A549 (cell line): ENCODE measurements around the gene KIRREL1. TPM values are rescaled to one million over a fixed set of nuclear protein-coding genes. Genes with fewer than 3 reads are reported as not detected.

Source experiments
- ATAC-seq, 2 experiments: fragments of 200-7000 bp in 1 of 2; fragments of >200 bp in 1 of 2; cut with Nextera tagmentation in 1 of 2; cut with Tn5 transposase in 1 of 2; 3 replicates each; pipeline versions ENCODE4 v1.8.0 to v1.9.1; 2018 to 2020; ENCODE audit warnings: mild to moderate bottlenecking in 1 of 2, moderate library complexity in 1 of 2
- CTCF ChIA-PET: fragments of 300-600 bp; sonication (Branson Sonifier 250); formaldehyde crosslinking; extraction: SDS; loops from one replicate; lab custom pipeline; 2021; ENCODE audit warnings: antibody characterized with exemption, inconsistent platforms; lab: Yijun Ruan, JAX
- POLR2A ChIA-PET: fragments of 350-600 bp; formaldehyde crosslinking; extraction: SDS; loops from one replicate; lab custom pipeline; 2021; ENCODE audit warnings: antibody characterized with exemption, inconsistent platforms; lab: Yijun Ruan, JAX
- DNase-seq, 2 experiments: peaks; one replicate each; pipeline versions ENCODE4 v3.0.0 to v3.0.0-alpha.2; 2011 to 2016; ENCODE audit warnings: low read depth in 1 of 2, low spot score in 1 of 2
- FAIRE-seq: peaks from 2 replicates; lab custom pipeline; 2011; peaks lifted over from hg19 to GRCh38; lab: Jason Lieb, UNC
- H3K27ac ChIP-seq, 2 experiments: fragments of >200 bp; sonication (Bioruptor Twin); formaldehyde crosslinking; 3 replicates each; pipeline ENCODE4 v1.5.1; 2016 to 2017
- H3K4me1 ChIP-seq: fragments of >200 bp; sonication (Bioruptor Twin); formaldehyde crosslinking; 3 replicates; pipeline ENCODE4 v1.6.1; 2016
- H3K4me2 ChIP-seq: fragments of >200 bp; sonication (Bioruptor Twin); formaldehyde crosslinking; 3 replicates; pipeline ENCODE4 v1.6.1; 2016
- H3K4me3 ChIP-seq: fragments of >200 bp; sonication (Bioruptor Twin); formaldehyde crosslinking; 3 replicates; pipeline ENCODE4 v1.5.1; 2016
- H3K9me3 ChIP-seq: fragments of >200 bp; sonication (Bioruptor Twin); formaldehyde crosslinking; 3 replicates; pipeline ENCODE4 v1.6.1; 2016
- CBX8 ChIP-seq: fragments of 200-600 bp; sonication (generic); IDR thresholded peaks from 2 replicates; pipeline ENCODE4 v1.6.1; 2016
- EHMT2 ChIP-seq: fragments of 200-600 bp; sonication (generic); IDR thresholded peaks from 2 replicates; pipeline ENCODE4 v1.6.1; 2016; ENCODE audit warnings: antibody characterized with exemption, low read depth, mild to moderate bottlenecking, moderate library complexity
- FOSB ChIP-seq: fragments of 250-450 bp; sonication (Bioruptor Pico); IDR thresholded peaks from 2 replicates; pipeline ENCODE4 v1.5.0; 2020; ENCODE audit warnings: mild to moderate bottlenecking, moderate library complexity
- GATA3 ChIP-seq: IDR thresholded peaks from 2 replicates; pipeline ENCODE4 v1.6.1; 2012; ENCODE audit warnings: borderline replicate concordance
- HOXA7 ChIP-seq: fragments of 250-450 bp; sonication (Bioruptor Pico); IDR thresholded peaks from 2 replicates; pipeline ENCODE4 v1.5.0; 2020; ENCODE audit warnings: mild to moderate bottlenecking, moderate library complexity
- HOXB13 ChIP-seq: fragments of 250-450 bp; sonication (Bioruptor Pico); IDR thresholded peaks from 2 replicates; pipeline ENCODE4 v1.5.0; 2020; ENCODE audit warnings: low read depth, mild to moderate bottlenecking, moderate library complexity
- KDM1A ChIP-seq: fragments of 200-600 bp; sonication (generic); IDR thresholded peaks from 2 replicates; pipeline ENCODE4 v1.6.1; 2016; ENCODE audit warnings: low read depth, mild to moderate bottlenecking
- KDM5A ChIP-seq: fragments of 200-600 bp; sonication (generic); IDR thresholded peaks from 2 replicates; pipeline ENCODE4 v1.6.1; 2016; ENCODE audit warnings: antibody characterized with exemption, mild to moderate bottlenecking
- MAFK ChIP-seq: fragments of 450-650 bp; IDR thresholded peaks from 2 replicates; pipeline ENCODE4 v1.6.1; 2014; ENCODE audit not compliant: partially characterized antibody
- POLR2AphosphoS2 ChIP-seq: conservative IDR thresholded peaks from 2 replicates; pipeline ENCODE4 v1.6.1; 2012; ENCODE audit warnings: low read length, improper control_type of control experiment, inconsistent platforms
- RAD21 ChIP-seq, 2 experiments: fragments of >200 bp in 1 of 2; sonication (Bioruptor Twin) in 1 of 2; formaldehyde crosslinking in 1 of 2; IDR thresholded peaks in 1 of 2; conservative IDR thresholded peaks in 1 of 2; 2 replicates in 1 of 2; 3 replicates in 1 of 2; pipeline ENCODE4 v1.6.1; 2012 to 2018; ENCODE audit warnings: inconsistent platforms in 1 of 2
- RCOR1 ChIP-seq: fragments of 150-350 bp; IDR thresholded peaks from 2 replicates; pipeline ENCODE4 v1.6.1; 2014; ENCODE audit warnings: antibody characterized with exemption, low read length, low read depth
- RFX5 ChIP-seq: fragments of 450-650 bp; IDR thresholded peaks from 2 replicates; pipeline ENCODE4 v1.7.1; 2014; ENCODE audit warnings: antibody characterized with exemption, mild to moderate bottlenecking, moderate library complexity
- TFCP2L1 ChIP-seq: fragments of 250-450 bp; sonication (Bioruptor Pico); IDR thresholded peaks from 2 replicates; pipeline ENCODE4 v1.5.0; 2021; ENCODE audit warnings: mild to moderate bottlenecking
- ZC3H11A ChIP-seq: fragments of 450-650 bp; IDR thresholded peaks from 2 replicates; pipeline ENCODE4 v1.6.1; 2014; ENCODE audit warnings: antibody characterized with exemption, mild to moderate bottlenecking
- WGBS: methylation state at CpG from one replicate; pipeline ENCODE4 v1.1.6; 2017; ENCODE audit errors: missing lambda C conversion rate; 5-methylcytosine and 5-hydroxymethylcytosine counted together
- polyA plus RNA-seq, 4 experiments: library from polyadenylated mRNA; depleted of rRNA in 3 of 4; stranded (reverse); fragments of >200 nt; fragmentation: RNase III in 1 of 4; extraction: RNeasy Plus Mini Kit Qiagen cat#74134 plus additional on column Dnase treatment in 1 of 4; gene quantifications; 2 replicates in 3 of 4; 3 replicates in 1 of 4; pipeline ENCODE4 v1.2.3, GENCODE V29; 2011 to 2017
- TF ChIP-seq, protein P1 (sequence below): fragments of 200-600 bp; sonication (generic); IDR thresholded peaks from 2 replicates; pipeline ENCODE4 v1.6.1; 2016; ENCODE audit warnings: antibody characterized with exemption, mild to moderate bottlenecking, moderate library complexity
- TF ChIP-seq, protein P2 (sequence below): fragments of 450-650 bp; IDR thresholded peaks from 2 replicates; pipeline ENCODE4 v1.6.1; 2014; ENCODE audit warnings: antibody characterized with exemption
- TF ChIP-seq, protein P3 (sequence below): IDR thresholded peaks from 2 replicates; pipeline ENCODE4 v1.6.1; 2012; ENCODE audit warnings: low read depth, borderline replicate concordance
- TF ChIP-seq, protein P4 (sequence below): fragments of >200 bp; sonication (Bioruptor Twin); formaldehyde crosslinking; IDR thresholded peaks from 3 replicates; pipeline ENCODE4 v1.6.1; 2016
- TF ChIP-seq, protein P5 (sequence below): IDR thresholded peaks from 2 replicates; pipeline ENCODE4 v1.6.1; 2012
- TF ChIP-seq, protein P6 (sequence below): fragments of 150-350 bp; IDR thresholded peaks from 2 replicates; pipeline ENCODE4 v1.6.1; 2014; ENCODE audit warnings: low read depth, mild to moderate bottlenecking, low read length
- TF ChIP-seq, protein P7 (sequence below): fragments of 250-450 bp; sonication (Bioruptor Pico); IDR thresholded peaks from 2 replicates; pipeline ENCODE4 v1.5.0; 2020; ENCODE audit warnings: low read depth, mild to moderate bottlenecking, moderate library complexity

The KIRREL1 gene
- polyA plus RNA-seq, 2 of the 4 experiments (the other 2 are of a cell fraction): 18.7 to 41.3 TPM

DNA sequence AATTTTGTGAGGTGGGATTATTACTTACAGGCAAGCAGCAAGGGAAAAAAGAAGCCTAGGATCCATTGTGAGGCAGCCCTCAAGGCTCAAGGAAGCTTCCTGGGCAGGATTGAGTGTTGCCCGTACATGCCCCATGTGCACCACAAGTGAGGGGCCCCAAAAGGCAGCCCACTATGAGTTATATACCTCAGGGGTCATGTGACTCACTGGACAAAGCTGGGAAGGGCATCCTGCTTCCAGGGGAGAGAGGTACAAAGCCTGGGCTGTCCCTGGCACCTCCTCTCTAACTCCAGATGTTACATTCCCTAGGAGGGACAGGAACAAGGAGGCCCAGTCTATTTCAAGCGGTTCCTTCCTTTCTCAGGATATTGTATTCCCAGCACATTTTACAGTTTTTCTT lies 153.3 kb downstream of the KIRREL1 start:
- Histone ChIP-seq H3K4me3 (no peak overlapping the region), H3K9me3 (peaks cover 5% of the 10 kb centered on the region; the same call in 1 of the 3 replicates), H3K27ac (peak overlapping the region in 1 of 2 experiments; percentile 38; a peak in 1 of 6 replicates), H3K4me2 (no peak overlapping the region; the same call in 2 of the 3 replicates), H3K4me1 (peaks cover 17% of the 10 kb centered on the region; the same call in 1 of the 3 replicates)
- WGBS: 43% methylated on average over 2 of the region's 2 CpGs
- no peak for DNase-seq
- ChIA-PET POLR2A (no interaction called here), CTCF (no interaction called here)
- TF ChIP-seq RAD21 (conservative IDR thresholded peaks at IDR 0.05 in 1 of 2, IDR thresholded peaks at IDR 0.05 in 1 of 2): no peak
- no peak for TF ChIP-seq ZC3H11A
- TF ChIP-seq, protein P1, sequence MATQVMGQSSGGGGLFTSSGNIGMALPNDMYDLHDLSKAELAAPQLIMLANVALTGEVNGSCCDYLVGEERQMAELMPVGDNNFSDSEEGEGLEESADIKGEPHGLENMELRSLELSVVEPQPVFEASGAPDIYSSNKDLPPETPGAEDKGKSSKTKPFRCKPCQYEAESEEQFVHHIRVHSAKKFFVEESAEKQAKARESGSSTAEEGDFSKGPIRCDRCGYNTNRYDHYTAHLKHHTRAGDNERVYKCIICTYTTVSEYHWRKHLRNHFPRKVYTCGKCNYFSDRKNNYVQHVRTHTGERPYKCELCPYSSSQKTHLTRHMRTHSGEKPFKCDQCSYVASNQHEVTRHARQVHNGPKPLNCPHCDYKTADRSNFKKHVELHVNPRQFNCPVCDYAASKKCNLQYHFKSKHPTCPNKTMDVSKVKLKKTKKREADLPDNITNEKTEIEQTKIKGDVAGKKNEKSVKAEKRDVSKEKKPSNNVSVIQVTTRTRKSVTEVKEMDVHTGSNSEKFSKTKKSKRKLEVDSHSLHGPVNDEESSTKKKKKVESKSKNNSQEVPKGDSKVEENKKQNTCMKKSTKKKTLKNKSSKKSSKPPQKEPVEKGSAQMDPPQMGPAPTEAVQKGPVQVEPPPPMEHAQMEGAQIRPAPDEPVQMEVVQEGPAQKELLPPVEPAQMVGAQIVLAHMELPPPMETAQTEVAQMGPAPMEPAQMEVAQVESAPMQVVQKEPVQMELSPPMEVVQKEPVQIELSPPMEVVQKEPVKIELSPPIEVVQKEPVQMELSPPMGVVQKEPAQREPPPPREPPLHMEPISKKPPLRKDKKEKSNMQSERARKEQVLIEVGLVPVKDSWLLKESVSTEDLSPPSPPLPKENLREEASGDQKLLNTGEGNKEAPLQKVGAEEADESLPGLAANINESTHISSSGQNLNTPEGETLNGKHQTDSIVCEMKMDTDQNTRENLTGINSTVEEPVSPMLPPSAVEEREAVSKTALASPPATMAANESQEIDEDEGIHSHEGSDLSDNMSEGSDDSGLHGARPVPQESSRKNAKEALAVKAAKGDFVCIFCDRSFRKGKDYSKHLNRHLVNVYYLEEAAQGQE: no peak
- TF ChIP-seq TFCP2L1 (CRISPR knock-in tag): no peak
- TF ChIP-seq FOSB (CRISPR knock-in tag): no peak
- TF ChIP-seq KDM1A: no peak
- FAIRE-seq: no peak
- no peak for ATAC-seq

DNA sequence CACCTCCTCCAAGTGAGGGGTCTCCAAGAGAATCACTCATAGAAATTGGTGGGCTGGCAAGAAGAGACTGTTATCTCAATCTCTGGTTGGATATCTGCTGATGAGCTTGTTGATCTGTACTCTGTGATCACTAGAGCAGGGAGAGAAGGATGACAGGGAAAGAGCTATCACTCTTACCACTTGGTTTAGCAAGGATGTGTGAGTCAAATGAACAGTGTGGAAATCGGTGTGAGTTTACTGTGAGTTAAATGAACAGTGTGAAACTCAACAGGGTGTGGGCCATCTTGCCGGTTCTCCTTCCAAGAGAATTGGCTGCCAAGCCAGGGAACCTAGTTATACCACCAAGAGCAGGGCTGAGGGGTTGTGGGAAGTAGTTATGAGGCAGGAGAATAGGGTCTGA lies 154.0 kb downstream of the KIRREL1 start:
- H3K9me3 ChIP-seq: peaks cover 5% of the 10 kb centered on the region; the same call in 1 of the 3 replicates
- no peak overlapping the region for H3K4me2 ChIP-seq
- H3K27ac ChIP-seq: no peak overlapping the region
- TF ChIP-seq, protein P2, sequence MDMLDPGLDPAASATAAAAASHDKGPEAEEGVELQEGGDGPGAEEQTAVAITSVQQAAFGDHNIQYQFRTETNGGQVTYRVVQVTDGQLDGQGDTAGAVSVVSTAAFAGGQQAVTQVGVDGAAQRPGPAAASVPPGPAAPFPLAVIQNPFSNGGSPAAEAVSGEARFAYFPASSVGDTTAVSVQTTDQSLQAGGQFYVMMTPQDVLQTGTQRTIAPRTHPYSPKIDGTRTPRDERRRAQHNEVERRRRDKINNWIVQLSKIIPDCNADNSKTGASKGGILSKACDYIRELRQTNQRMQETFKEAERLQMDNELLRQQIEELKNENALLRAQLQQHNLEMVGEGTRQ: no peak
- TF ChIP-seq, protein P3, sequence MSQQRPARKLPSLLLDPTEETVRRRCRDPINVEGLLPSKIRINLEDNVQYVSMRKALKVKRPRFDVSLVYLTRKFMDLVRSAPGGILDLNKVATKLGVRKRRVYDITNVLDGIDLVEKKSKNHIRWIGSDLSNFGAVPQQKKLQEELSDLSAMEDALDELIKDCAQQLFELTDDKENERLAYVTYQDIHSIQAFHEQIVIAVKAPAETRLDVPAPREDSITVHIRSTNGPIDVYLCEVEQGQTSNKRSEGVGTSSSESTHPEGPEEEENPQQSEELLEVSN: no peak
- TF ChIP-seq, protein P4, sequence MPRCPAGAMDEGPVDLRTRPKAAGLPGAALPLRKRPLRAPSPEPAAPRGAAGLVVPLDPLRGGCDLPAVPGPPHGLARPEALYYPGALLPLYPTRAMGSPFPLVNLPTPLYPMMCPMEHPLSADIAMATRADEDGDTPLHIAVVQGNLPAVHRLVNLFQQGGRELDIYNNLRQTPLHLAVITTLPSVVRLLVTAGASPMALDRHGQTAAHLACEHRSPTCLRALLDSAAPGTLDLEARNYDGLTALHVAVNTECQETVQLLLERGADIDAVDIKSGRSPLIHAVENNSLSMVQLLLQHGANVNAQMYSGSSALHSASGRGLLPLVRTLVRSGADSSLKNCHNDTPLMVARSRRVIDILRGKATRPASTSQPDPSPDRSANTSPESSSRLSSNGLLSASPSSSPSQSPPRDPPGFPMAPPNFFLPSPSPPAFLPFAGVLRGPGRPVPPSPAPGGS: no peak
- TF ChIP-seq, protein P5, sequence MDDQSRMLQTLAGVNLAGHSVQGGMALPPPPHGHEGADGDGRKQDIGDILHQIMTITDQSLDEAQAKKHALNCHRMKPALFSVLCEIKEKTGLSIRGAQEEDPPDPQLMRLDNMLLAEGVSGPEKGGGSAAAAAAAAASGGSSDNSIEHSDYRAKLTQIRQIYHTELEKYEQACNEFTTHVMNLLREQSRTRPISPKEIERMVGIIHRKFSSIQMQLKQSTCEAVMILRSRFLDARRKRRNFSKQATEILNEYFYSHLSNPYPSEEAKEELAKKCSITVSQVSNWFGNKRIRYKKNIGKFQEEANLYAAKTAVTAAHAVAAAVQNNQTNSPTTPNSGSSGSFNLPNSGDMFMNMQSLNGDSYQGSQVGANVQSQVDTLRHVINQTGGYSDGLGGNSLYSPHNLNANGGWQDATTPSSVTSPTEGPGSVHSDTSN: no peak
- TF ChIP-seq MAFK: no peak
- no peak for ATAC-seq
- 45% methylated on average over 2 of the region's 2 CpGs for WGBS
- no peak for DNase-seq
- ChIA-PET POLR2A (no interaction called here), CTCF (interaction anchor here (0.7 to 0.9 kb wide), 2 partner anchors 182 to 188 kb away, joined by 3 to 4 read pairs; no protein-coding TSS in a partner anchor)
- peaks cover 17% of the 10 kb centered on the region; the same call in 1 of the 3 replicates for H3K4me1 ChIP-seq
- no peak overlapping the region for H3K4me3 ChIP-seq
- no peak for FAIRE-seq

DNA sequence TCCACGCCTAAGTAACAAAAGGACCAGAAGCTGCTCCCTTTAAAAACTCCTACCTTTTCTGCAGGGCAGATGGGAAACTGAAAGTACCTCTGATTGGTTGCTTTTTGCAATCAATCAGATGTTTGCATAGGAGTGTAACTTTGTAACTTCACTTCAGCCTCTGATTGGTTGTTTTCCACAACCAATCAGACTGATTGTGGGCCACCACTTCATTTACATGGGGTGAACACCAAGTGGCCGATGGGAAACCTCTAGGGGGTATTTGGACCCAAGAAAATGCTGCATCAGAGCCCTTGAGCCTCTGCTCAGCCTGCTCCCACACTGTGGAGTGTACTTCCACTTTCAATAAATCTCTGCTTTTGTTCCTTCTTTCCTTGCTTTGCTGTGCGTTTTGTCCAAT lies 154.4 kb downstream of the KIRREL1 start:
- H3K4me3 ChIP-seq: no peak overlapping the region
- H3K9me3 ChIP-seq: peaks cover 5% of the 10 kb centered on the region; the same call in 1 of the 3 replicates
- ChIA-PET POLR2A (no interaction called here), CTCF (interaction anchor here (0.7 to 2.2 kb wide), 3 partner anchors 26 to 188 kb away, joined by 3 to 6 read pairs (median 4); no protein-coding TSS in a partner anchor)
- 65% methylated on average over 3 of the region's 3 CpGs for WGBS
- ATAC-seq (no peak), FAIRE-seq (no peak), DNase-seq (no peak)
- H3K4me2 ChIP-seq: no peak overlapping the region
- H3K4me1 ChIP-seq: peaks cover 17% of the 10 kb centered on the region; the same call in 1 of the 3 replicates
- no peak overlapping the region for H3K27ac ChIP-seq
- TF ChIP-seq HOXA7 (CRISPR knock-in tag) (no peak), POLR2AphosphoS2 (no peak), RFX5 (no peak), EHMT2 (no peak), GATA3 (no peak), CBX8 (no peak), HOXB13 (CRISPR knock-in tag) (no peak), KDM5A (no peak), RCOR1 (no peak)
- TF ChIP-seq, protein P5: no peak
- TF ChIP-seq, protein P6, sequence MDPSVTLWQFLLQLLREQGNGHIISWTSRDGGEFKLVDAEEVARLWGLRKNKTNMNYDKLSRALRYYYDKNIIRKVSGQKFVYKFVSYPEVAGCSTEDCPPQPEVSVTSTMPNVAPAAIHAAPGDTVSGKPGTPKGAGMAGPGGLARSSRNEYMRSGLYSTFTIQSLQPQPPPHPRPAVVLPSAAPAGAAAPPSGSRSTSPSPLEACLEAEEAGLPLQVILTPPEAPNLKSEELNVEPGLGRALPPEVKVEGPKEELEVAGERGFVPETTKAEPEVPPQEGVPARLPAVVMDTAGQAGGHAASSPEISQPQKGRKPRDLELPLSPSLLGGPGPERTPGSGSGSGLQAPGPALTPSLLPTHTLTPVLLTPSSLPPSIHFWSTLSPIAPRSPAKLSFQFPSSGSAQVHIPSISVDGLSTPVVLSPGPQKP: no peak
- TF ChIP-seq, protein P7, sequence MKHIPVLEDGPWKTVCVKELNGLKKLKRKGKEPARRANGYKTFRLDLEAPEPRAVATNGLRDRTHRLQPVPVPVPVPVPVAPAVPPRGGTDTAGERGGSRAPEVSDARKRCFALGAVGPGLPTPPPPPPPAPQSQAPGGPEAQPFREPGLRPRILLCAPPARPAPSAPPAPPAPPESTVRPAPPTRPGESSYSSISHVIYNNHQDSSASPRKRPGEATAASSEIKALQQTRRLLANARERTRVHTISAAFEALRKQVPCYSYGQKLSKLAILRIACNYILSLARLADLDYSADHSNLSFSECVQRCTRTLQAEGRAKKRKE (CRISPR knock-in tag): no peak
